ENCODE results near the gene PPM1L. TPM values are rescaled to one million over a fixed set of nuclear protein-coding genes. Genes with fewer than 3 reads are reported as not detected.

The PPM1L gene
- total RNA-seq, 1 donor from 2014 or later = 16.3 TPM

- no peak for DNase-seq (ENCODE audit: low spot score)
These were observed 52.8 kb downstream of the PPM1L start for GRCh38 chr3:160808838-160809237.

DNA sequence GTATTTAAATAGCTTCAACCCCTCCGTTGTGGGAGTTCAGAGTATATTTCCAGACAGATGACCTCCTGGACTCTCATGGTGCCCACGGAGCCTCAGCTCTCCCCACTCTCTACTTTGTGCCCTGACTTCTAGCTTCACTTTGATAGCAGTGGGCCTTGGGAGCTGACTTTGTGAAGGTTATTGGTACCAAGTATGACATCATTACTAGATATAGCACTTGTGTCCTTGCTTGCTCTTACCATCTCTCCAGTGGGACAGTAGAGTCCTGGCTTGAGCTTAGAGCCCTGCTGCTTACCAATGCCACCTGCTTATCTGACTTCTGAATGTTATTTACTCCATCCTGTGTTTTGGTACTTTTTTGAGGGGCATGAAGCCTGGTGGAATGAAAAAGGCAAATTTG lies 53.4 kb downstream of the PPM1L start:
- no peak for DNase-seq (ENCODE audit: low spot score)

- DNase-seq (ENCODE audit: low spot score) = no peak
These were observed 54.6 kb downstream of the PPM1L start for GRCh38 chr3:160810362-160811236.

DNA sequence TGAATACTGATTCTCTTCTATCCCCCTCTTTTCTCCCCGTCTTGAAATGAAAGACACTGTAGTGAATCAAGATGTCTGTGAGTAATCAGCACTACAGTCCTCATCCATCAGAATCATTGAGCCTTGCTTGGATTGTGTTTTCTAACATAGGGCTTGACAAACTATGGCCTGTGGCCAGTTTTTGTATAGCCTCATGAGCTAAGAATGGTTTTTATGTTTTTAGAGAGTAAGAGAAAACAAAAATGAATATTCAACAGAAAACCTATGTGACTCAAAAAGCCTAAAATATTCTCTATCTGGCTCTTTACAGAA lies 55.2 kb downstream of the PPM1L start:
- no peak for DNase-seq (ENCODE audit: low spot score)

DNA sequence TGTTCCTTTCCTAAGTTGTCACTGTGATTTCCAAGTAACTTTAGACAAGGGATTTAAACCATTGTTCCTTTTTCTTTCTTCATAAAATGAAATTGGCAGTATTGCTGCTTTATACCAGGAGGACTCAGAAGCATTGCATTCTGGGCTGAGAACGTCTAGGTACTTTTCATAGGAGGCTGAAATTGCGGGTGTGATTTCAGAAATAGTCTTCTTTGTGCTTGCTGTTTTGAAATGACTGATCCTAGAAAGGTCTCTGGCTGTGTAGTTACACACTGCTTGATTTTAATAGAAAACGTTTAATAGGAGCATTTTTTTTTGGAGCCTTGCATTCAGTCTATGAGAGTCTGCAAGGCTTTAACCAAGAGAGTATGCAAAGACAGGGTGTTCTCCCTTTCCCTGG lies 56.3 kb downstream of the PPM1L start:
- DNase-seq (ENCODE audit: low spot score) = no peak

GRCh38 chr3:160815280-160815679 lies 59.2 kb downstream of the PPM1L start:
- DNase-seq (ENCODE audit: low spot score) = no peak

- DNase-seq (ENCODE audit: low spot score) = no peak
These were observed 64.0 kb downstream of the PPM1L start for GRCh38 chr3:160820022-160820421.

- DNase-seq (ENCODE audit: low spot score) = no peak
These were observed 64.4 kb downstream of the PPM1L start for GRCh38 chr3:160820430-160820829.

DNA sequence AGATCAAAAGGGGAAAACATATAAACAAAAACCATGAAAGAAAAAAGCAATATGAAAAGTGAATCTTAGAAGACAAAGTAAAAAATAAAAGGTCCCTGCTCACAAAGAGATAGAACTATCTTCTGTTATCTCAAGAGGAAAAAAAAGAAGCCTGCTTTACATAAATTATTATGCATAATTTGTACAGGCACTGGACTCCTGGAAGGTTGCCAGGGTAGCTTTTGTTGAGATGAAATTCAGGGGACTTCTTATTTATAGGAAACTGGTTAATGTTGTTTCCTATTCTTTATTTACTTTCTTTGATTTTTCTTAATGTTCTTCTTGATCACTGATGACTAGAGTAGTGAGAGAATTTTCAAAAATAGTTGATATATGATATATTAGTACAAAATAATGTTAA lies 66.9 kb downstream of the PPM1L start:
- DNase-seq (ENCODE audit: low spot score) = no peak

GRCh38 chr3:160825311-160825800 lies 69.3 kb downstream of the PPM1L start:
- no peak for DNase-seq (ENCODE audit: low spot score)

GRCh38 chr3:160826408-160826807 lies 70.4 kb downstream of the PPM1L start:
- no peak for DNase-seq (ENCODE audit: low spot score)

DNA sequence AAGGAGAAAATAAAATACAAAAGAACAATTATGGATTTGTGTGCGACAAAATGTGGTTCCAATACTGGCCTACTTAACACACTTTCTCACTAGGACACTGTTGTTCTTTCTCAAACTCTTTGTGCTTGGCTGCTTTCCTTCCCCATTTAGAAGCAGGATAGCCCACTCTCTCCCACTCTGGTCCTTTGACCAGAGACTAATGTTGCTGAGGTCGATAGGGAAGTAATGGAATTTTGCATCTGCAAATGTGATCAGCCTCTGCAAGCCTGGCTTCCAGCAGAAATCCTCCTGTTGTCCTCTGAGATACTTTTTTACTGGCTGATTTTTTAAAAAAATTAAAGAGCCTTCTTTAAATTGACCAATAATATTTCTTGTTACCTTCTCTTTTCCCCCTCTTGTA lies 71.0 kb downstream of the PPM1L start:
- DNase-seq (ENCODE audit: low spot score) = no peak

DNA sequence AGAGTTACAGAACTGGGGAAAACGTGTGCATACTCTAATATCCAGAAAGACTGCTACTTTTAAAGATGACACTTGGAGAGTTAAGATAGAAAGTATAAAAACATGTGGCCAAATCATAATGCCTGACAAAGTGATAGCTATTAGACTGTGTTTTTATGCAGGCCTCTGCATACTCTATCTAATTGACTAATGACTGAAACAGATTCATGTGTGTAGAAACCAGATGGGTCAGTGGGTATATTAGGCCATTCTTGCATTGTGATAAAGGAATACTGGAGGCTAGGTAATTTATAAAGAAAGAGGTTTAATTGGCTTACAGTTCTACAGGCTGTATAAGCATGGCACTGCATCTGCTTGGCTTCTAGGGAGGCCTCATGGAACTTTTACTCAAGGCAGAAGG lies 71.5 kb downstream of the PPM1L start:
- DNase-seq (ENCODE audit: low spot score) = no peak

- no peak for DNase-seq (ENCODE audit: low spot score)
These were observed 72.8 kb downstream of the PPM1L start for GRCh38 chr3:160828880-160829279.

DNA sequence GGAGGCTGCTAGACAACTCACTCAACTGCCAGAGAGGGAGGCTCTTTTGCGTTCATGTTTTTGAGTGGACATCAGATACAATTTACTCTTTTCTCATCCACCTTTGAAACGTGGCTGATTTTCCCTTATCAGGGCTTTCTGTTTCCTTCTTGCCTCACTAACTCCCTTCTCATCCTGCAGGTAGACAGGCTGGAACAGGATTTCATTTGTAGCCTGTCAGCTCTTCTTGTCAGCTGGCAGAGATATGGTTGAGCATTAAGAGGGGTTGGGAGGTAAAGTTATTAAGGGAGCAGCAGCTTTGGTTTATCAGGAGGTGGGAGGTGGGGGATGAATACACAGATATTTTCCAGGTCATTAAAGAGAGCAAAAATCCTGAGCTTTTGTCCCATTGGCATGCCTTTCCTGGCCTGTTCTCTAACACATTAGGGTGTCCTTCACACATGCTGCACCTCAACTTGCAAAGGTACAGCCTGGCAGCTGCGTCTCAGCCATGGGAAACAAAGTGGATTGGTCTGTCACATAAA lies 73.5 kb downstream of the PPM1L start:
- no peak for DNase-seq (ENCODE audit: low spot score)

- DNase-seq (ENCODE audit: low spot score) = no peak
These were observed 74.8 kb downstream of the PPM1L start for GRCh38 chr3:160830796-160831195.

GRCh38 chr3:160831401-160831800 lies 75.4 kb downstream of the PPM1L start:
- DNase-seq (ENCODE audit: low spot score) = no peak

DNA sequence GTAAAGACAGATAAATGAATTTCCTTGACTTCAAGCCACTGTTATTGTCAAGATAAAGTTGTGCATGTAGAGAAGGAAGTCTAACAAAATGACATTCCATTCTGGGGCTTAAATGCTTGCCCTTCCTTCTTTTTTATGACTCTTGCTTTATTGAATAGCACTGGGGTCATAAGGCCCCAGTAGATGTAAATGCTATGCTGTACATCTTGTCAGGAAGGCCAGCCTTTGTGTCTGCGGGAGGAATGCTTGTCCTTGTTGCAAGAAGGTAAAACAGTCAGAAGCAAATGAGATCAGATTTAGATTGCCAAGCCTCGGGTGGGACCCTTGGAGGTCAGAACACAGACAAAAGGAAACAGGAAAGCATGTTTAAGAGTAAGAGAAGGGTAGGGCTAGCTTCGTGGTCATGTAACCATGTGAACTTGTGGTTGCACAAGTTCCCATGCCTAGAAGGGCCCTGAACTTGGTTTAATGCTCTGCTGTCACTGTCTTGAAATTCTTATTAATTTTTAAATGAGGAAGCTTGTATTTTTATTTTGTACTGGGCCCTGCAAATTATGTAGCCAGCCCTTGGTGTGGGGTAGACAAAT lies 81.5 kb downstream of the PPM1L start:
- no peak for DNase-seq (ENCODE audit: low spot score)

DNA sequence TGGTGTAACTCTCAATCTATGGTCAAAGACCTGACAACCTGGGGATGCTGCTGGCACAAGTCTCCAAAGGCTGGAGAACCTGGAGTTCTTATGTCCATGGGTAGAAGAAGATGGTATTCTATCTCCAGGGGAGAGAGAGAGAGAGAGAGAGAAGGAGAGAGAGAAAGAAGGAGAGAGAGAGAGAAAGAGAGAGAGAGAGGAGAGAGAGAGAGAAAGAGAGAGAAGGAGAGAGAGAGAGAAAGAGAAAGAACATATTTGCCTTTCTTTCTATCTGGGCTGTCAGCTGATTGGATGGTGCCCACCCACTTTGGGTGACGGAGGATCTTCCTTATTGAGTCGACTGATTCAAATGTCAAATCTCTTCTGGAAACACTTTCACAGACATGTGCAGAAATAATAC lies 84.6 kb downstream of the PPM1L start:
- no peak for DNase-seq (ENCODE audit: low spot score)

DNA sequence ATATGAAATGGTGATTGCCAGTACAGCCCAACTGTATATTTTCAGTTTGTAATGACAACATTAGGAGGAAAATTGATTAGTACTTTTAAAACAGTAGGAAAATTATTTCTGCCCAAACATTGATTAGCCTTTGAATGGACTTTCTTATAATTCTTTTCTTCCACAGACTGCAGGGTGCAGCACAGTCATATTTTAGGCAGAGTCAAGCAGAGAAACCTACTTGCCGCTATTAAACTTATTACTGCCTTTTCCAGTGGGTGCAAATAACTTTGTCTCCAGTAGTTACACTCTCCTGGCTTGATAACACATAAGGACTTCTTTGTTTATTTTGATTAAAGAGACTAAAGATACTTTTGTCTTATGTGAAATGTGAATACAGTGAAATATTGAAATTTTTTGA lies 85.4 kb downstream of the PPM1L start:
- DNase-seq (ENCODE audit: low spot score) = no peak

- no peak for DNase-seq (ENCODE audit: low spot score)
These were observed 86.3 kb downstream of the PPM1L start for GRCh38 chr3:160842021-160843005.

DNA sequence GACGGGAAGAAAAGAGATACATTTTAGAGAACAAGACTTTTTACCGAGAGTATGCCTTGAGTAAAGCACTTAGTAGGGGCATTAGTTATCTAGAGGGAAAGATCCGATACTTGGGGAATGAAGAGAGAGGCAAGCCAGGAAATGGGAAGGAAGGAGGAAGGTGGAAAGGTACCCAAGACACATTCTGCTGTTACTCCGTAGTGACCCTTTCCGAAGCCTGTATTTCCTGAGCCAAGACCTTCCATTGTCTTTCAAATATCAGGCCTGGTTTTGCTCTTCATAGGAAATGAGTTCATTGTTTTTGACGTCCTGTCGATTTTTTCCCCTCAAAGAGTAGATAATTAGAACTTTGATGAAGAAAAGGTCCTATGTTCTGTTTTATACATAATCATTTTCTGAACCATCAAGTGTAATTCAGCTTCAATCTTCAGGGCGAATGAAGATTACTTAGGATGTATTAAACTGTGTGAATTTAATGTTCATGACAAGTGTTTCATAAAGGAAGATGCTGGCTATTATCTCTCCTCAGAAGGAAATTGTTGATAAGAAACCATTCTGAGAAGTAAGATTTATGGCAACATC lies 95.7 kb downstream of the PPM1L start:
- DNase-seq (ENCODE audit: low spot score) = no peak
